Vagina (tissue), 2 donors: ENCODE measurements around the gene SLC38A4.

Source experiments
- POLR2A ChIP-seq, 2 donors: fragments of 450-650 bp; IDR thresholded peaks; one replicate each; pipeline ENCODE4 v1.6.1; 2017; ENCODE audit warnings: antibody characterized with exemption in 2 of 2, mild to moderate bottlenecking in 2 of 2, moderate library complexity in 2 of 2
- POLR2AphosphoS5 ChIP-seq, 2 donors: sonication (generic); formaldehyde crosslinking; IDR thresholded peaks; one replicate each; pipeline ENCODE4 v1.9.0; 2017; ENCODE audit warnings: antibody characterized with exemption in 2 of 2, mild to moderate bottlenecking in 2 of 2, low read depth in 1 of 2; ENCODE audit not compliant: insufficient read depth in 1 of 2

DNA sequence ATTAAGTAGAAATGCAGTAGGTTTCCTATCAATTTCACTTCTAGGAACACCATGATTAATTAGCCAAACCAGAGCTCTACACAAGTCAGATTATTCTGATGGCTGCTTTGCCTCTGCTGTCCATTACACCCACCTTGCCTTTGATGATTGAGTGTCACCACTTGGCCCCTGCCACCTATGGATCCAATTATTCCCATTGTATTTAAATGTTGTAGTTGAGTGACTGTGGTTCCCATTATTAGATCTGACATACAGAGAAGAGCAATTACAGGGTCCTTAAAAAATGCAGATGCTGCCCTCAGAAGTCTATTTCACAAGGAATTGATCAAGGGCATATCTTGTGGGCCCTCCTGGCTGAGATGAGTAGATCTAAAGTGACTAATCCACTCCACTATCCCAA lies 39.5 kb upstream of the SLC38A4 start:
- TF ChIP-seq POLR2A (IDR thresholded peaks at IDR 0.05): no peak
- no peak for TF ChIP-seq POLR2AphosphoS5 (IDR thresholded peaks at IDR 0.05; ENCODE audit: insufficient read depth in 1 of 2, low read depth in 1 of 2)
